ENCODE data around the gene C19orf47. TPM values are rescaled to one million over a fixed set of nuclear protein-coding genes. Genes with fewer than 3 reads are reported as not detected.
A peak's percentile ranks its signal among the peaks of the same experiment; 100 is the strongest.

The C19orf47 gene
- total RNA-seq, 2 donors from 2014 or later = 20.2 to 34.2 TPM

DNA sequence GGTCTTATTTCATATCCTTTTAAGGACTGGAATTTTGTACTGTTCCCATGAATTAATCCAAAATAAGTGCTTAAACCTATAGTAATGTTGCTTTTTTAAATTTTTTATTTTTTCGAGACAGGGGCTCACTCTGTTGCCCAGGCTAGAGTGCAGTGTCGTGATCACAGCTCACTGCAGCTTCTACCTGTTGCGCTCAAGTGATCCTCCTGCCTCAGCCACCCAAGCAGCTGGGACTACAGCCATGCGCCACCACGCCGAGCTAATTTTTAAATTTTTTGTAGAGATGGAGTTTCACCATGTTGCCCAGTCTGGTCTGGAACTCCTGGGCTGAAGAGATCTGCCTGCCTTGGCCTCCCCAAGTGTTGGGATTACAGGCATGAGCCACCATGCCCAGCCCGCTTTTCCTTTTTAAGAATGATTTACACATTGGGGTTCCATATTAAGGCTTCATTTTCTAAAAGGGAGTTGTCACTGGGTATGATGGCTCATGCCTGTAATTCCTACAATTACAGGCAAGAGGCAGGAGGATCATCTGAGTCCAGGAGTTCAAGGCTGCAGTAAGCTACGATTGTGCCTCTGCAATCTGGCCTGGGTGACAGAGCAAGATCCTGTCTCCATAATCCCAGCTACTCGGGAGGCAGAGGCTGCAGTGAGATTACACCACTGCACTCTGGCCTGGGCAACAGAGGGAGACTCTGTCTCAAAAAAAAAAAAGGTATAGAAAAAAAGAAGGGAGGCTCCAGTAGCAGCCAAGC is 34.8 kb downstream of the C19orf47 start:
- no peak for DNase-seq (ENCODE audit: low spot score)
- TF ChIP-seq, protein P1, sequence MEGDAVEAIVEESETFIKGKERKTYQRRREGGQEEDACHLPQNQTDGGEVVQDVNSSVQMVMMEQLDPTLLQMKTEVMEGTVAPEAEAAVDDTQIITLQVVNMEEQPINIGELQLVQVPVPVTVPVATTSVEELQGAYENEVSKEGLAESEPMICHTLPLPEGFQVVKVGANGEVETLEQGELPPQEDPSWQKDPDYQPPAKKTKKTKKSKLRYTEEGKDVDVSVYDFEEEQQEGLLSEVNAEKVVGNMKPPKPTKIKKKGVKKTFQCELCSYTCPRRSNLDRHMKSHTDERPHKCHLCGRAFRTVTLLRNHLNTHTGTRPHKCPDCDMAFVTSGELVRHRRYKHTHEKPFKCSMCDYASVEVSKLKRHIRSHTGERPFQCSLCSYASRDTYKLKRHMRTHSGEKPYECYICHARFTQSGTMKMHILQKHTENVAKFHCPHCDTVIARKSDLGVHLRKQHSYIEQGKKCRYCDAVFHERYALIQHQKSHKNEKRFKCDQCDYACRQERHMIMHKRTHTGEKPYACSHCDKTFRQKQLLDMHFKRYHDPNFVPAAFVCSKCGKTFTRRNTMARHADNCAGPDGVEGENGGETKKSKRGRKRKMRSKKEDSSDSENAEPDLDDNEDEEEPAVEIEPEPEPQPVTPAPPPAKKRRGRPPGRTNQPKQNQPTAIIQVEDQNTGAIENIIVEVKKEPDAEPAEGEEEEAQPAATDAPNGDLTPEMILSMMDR (IDR thresholded peaks at IDR 0.05) = no peak
- H3K27ac ChIP-seq = no peak overlapping the region
- ATAC-seq (ENCODE audit: insufficient number of reproducible peaks, low FRiP score, low read depth) = no peak
- no peaks in the 10 kb centered on the region for H3K9me3 ChIP-seq
- no peak overlapping the region for H3K4me3 ChIP-seq
- peaks cover 0 to 5% of the 10 kb centered on the region in 2 donors for H3K4me1 ChIP-seq (ENCODE audit: control insufficient read depth in 1 of 2, low read depth in 2 of 2)
- H3K36me3 ChIP-seq = no peaks in the 10 kb centered on the region
- H3K27me3 ChIP-seq (replicated peaks; ENCODE audit: insufficient read depth) = no peaks in the 10 kb centered on the region

DNA sequence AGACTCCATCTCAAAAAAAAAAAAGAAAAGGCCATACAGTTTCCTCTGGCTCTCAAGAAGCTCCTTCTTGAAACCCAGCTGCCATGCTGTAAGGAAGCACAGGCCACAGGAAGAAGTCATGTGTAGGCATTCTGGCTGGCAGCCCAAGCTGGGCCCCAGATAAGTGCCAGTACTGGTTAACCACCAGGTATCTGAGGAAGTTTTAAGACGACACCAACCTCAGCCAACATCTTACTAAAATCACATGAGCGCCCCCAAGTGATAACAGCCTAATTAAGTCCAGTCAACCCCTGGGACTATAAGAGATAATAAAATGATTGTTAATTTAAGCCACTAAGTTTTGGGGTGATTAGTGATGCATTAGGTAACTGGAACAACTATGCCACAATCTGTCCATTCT is 35.7 kb downstream of the C19orf47 start:
- ATAC-seq (ENCODE audit: insufficient number of reproducible peaks, low FRiP score, low read depth) (no peak), DNase-seq (ENCODE audit: low spot score) (no peak)
- no peaks in the 10 kb centered on the region for H3K9me3 ChIP-seq

GRCh38 chr19:40309666-40310065 is 38.5 kb downstream of the C19orf47 start:
- no peaks in the 10 kb centered on the region for H3K4me1 ChIP-seq (ENCODE audit: control insufficient read depth in 1 of 2, low read depth in 2 of 2)
- no peaks in the 10 kb centered on the region for H3K9me3 ChIP-seq
- TF ChIP-seq, protein P1 (IDR thresholded peaks at IDR 0.05) = no peak
- ATAC-seq (ENCODE audit: insufficient number of reproducible peaks, low FRiP score, low read depth) = no peak
- no peak overlapping the region for H3K27ac ChIP-seq
- no peaks in the 10 kb centered on the region for H3K36me3 ChIP-seq
- no peaks in the 10 kb centered on the region for H3K27me3 ChIP-seq (replicated peaks; ENCODE audit: insufficient read depth)
- no peak overlapping the region for H3K4me3 ChIP-seq
- DNase-seq (ENCODE audit: low spot score) = no peak

More for the DNA sequence above, 35.7 kb downstream of the C19orf47 start:
- peaks cover 0 to 5% of the 10 kb centered on the region in 2 donors for H3K4me1 ChIP-seq (ENCODE audit: control insufficient read depth in 1 of 2, low read depth in 2 of 2)
- no peak overlapping the region for H3K4me3 ChIP-seq
- H3K27me3 ChIP-seq (replicated peaks; ENCODE audit: insufficient read depth) = no peaks in the 10 kb centered on the region
- TF ChIP-seq, protein P1 (IDR thresholded peaks at IDR 0.05) = no peak
- no peak overlapping the region for H3K27ac ChIP-seq
- no peaks in the 10 kb centered on the region for H3K36me3 ChIP-seq

DNA sequence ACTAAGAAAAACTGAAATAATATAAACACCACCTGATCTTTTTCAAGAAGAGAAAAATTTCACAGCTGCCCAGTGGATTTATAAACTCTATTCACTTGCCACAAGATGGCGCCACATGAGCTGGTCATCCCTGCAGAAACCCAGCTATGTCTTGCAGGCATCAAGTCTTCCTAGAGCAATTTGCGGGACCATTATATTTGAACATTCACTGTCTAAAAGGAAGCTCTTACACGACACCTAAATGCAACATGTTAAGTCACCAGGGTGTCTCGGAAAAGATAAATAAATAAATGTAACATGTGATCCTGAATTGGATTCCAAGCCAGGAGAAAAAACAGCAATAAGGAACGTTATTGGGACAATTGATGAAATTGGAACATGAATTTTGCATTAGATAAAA is 42.8 kb downstream of the C19orf47 start:
- H3K4me3 ChIP-seq = no peak overlapping the region
- no peak overlapping the region for H3K27ac ChIP-seq
- no peaks in the 10 kb centered on the region for H3K9me3 ChIP-seq
- DNase-seq (ENCODE audit: low spot score) (no peak), ATAC-seq (ENCODE audit: insufficient number of reproducible peaks, low FRiP score, low read depth) (peak; percentile 60)
- no peaks in the 10 kb centered on the region for H3K36me3 ChIP-seq
- TF ChIP-seq, protein P1 (IDR thresholded peaks at IDR 0.05) = peak; percentile 69
- H3K27me3 ChIP-seq (replicated peaks; ENCODE audit: insufficient read depth) = no peaks in the 10 kb centered on the region
- no peaks in the 10 kb centered on the region for H3K4me1 ChIP-seq (ENCODE audit: control insufficient read depth in 1 of 2, low read depth in 2 of 2)

- no peak overlapping the region for H3K27ac ChIP-seq
- TF ChIP-seq, protein P1 (IDR thresholded peaks at IDR 0.05) = no peak
Observed at GRCh38 chr19:40304306-40304705, 43.9 kb downstream of the C19orf47 start.

More at GRCh38 chr19:40304306-40304705, 43.9 kb downstream of the C19orf47 start:
- no peaks in the 10 kb centered on the region for H3K27me3 ChIP-seq (replicated peaks; ENCODE audit: insufficient read depth)
- ATAC-seq (ENCODE audit: insufficient number of reproducible peaks, low FRiP score, low read depth) (no peak), DNase-seq (ENCODE audit: low spot score) (no peak)
- H3K9me3 ChIP-seq = no peaks in the 10 kb centered on the region
- H3K36me3 ChIP-seq = no peaks in the 10 kb centered on the region
- no peaks in the 10 kb centered on the region for H3K4me1 ChIP-seq (ENCODE audit: control insufficient read depth in 1 of 2, low read depth in 2 of 2)
- H3K4me3 ChIP-seq = no peak overlapping the region

Data from thoracic aorta (tissue), 2 donors.